H9 (cell line): Measurements from ENCODE around the gene AP2A2. TPM values are rescaled to one million over a fixed set of nuclear protein-coding genes. Genes with fewer than 3 reads are reported as not detected.

Source experiments
- DNase-seq: peaks from one replicate; pipeline ENCODE4 v3.0.0-alpha.2; 2017
- H2AFZ ChIP-seq: one replicate; pipeline ENCODE4 v1.6.1; 2013; ENCODE audit warnings: mild to moderate bottlenecking, low read length, control low read depth, moderate library complexity
- H2AK5ac ChIP-seq: 2 replicates; pipeline ENCODE4 v1.6.1; 2013; ENCODE audit warnings: low read length, control low read depth, mixed read lengths; ENCODE audit not compliant: insufficient read length
- H2BK120ac ChIP-seq: one replicate; pipeline ENCODE4 v1.6.1; 2013; ENCODE audit warnings: low read depth, mild to moderate bottlenecking, low read length, control low read depth, inconsistent platforms; ENCODE audit not compliant: poor library complexity, severe bottlenecking
- H2BK12ac ChIP-seq: 2 replicates; pipeline ENCODE4 v1.6.1; 2013; ENCODE audit warnings: low read length, control low read depth, mixed read lengths, low read depth; ENCODE audit not compliant: insufficient read length
- H2BK15ac ChIP-seq: 2 replicates; pipeline ENCODE4 v1.6.1; 2013; ENCODE audit warnings: low read depth, low read length, control low read depth
- H2BK20ac ChIP-seq: one replicate; pipeline ENCODE4 v1.6.1; 2013; ENCODE audit warnings: low read depth, mild to moderate bottlenecking, low read length, control low read depth, inconsistent platforms; ENCODE audit not compliant: poor library complexity, severe bottlenecking
- H2BK5ac ChIP-seq: 2 replicates; pipeline ENCODE4 v1.6.1; 2013; ENCODE audit warnings: low read length, control low read depth, mixed read lengths; ENCODE audit not compliant: insufficient read length
- H3K14ac ChIP-seq: 2 replicates; pipeline ENCODE4 v1.6.1; 2013; ENCODE audit warnings: low read length, control low read depth; ENCODE audit not compliant: insufficient read depth
- H3K18ac ChIP-seq: 2 replicates; pipeline ENCODE4 v1.6.1; 2013; ENCODE audit warnings: low read depth, mild to moderate bottlenecking, mixed read lengths, low read length, control low read depth; ENCODE audit not compliant: insufficient read length
- H3K23ac ChIP-seq: 2 replicates; pipeline ENCODE4 v1.6.1; 2013; ENCODE audit warnings: low read length, control low read depth, mixed read lengths, low read depth; ENCODE audit not compliant: insufficient read length
- H3K23me2 ChIP-seq: 2 replicates; pipeline ENCODE4 v1.6.1; 2013; ENCODE audit warnings: low read depth, mild to moderate bottlenecking, mixed read lengths, low read length, control low read depth; ENCODE audit not compliant: insufficient read length, poor library complexity, severe bottlenecking
- H3K27ac ChIP-seq: 2 replicates; pipeline ENCODE4 v1.5.1; 2013; ENCODE audit warnings: low read length, control low read depth, mixed read lengths, low read depth; ENCODE audit not compliant: insufficient read length
- H3K27me3 ChIP-seq: 2 replicates; pipeline ENCODE4 v1.6.1; 2013; ENCODE audit warnings: low read length, control low read depth, inconsistent platforms; ENCODE audit not compliant: insufficient read depth
- H3K4ac ChIP-seq: 2 replicates; pipeline ENCODE4 v1.6.1; 2013; ENCODE audit warnings: low read depth, mild to moderate bottlenecking, control low read depth, inconsistent platforms, low read length, moderate library complexity
- H3K4me1 ChIP-seq: 2 replicates; pipeline ENCODE4 v1.6.1; 2013; ENCODE audit warnings: low read length, control low read depth, inconsistent platforms; ENCODE audit not compliant: insufficient read depth
- H3K4me2 ChIP-seq: 2 replicates; pipeline ENCODE4 v1.6.1; 2013; ENCODE audit warnings: low read length, control low read depth, mixed read lengths; ENCODE audit not compliant: insufficient read length, insufficient read depth
- H3K56ac ChIP-seq: 2 replicates; pipeline ENCODE4 v1.6.1; 2013; ENCODE audit warnings: low read depth, mild to moderate bottlenecking, mixed read lengths, low read length, control low read depth; ENCODE audit not compliant: insufficient read length
- H3K79me1 ChIP-seq: 2 replicates; pipeline ENCODE4 v1.6.1; 2013; ENCODE audit warnings: low read depth, mild to moderate bottlenecking, moderate library complexity, low read length, control low read depth, inconsistent platforms; ENCODE audit not compliant: insufficient read depth, poor library complexity, severe bottlenecking
- H3K79me2 ChIP-seq: 2 replicates; pipeline ENCODE4 v1.6.1; 2013; ENCODE audit warnings: low read length, control low read depth, inconsistent platforms; ENCODE audit not compliant: insufficient read depth
- H3K9ac ChIP-seq: 2 replicates; pipeline ENCODE4 v1.6.1; 2013; ENCODE audit warnings: low read length, control low read depth, mixed read lengths; ENCODE audit not compliant: insufficient read length; ENCODE audit errors: extremely low read depth
- H3K9me3 ChIP-seq: one replicate; pipeline ENCODE4 v1.6.1; 2013; ENCODE audit warnings: low read depth, low read length, inconsistent platforms; ENCODE audit not compliant: control insufficient read depth
- H3T11ph ChIP-seq: one replicate; pipeline ENCODE4 v1.6.1; 2013; ENCODE audit warnings: mild to moderate bottlenecking, low read length, control low read depth, inconsistent platforms
- H4K20me1 ChIP-seq: one replicate; pipeline ENCODE4 v1.6.1; 2013; ENCODE audit not compliant: control insufficient read depth, insufficient read length, insufficient read depth
- H4K5ac ChIP-seq: 2 replicates; pipeline ENCODE4 v1.6.1; 2013; ENCODE audit warnings: low read depth, mild to moderate bottlenecking, mixed read lengths, low read length, control low read depth; ENCODE audit not compliant: insufficient read length
- H4K8ac ChIP-seq: replicated peaks from 2 replicates; pipeline ENCODE4 v1.6.1; 2013; ENCODE audit warnings: low read length, control low read depth, mixed read lengths, low read depth; ENCODE audit not compliant: insufficient read length
- H4K91ac ChIP-seq: 2 replicates; pipeline ENCODE4 v1.6.1; 2013; ENCODE audit warnings: low read depth, mild to moderate bottlenecking, moderate library complexity, mixed read lengths, low read length, control low read depth; ENCODE audit not compliant: insufficient read length
- H3K27ac Mint-ChIP-seq, 3 experiments: 2 replicates in 2 of 3; 3 replicates in 1 of 3; pipeline ENCODE4 v1.8.0; 2020 to 2021; ENCODE audit warnings: mixed read lengths in 3 of 3, mild to moderate bottlenecking in 1 of 3, moderate library complexity in 1 of 3
- H3K27me3 Mint-ChIP-seq: 2 replicates; pipeline ENCODE4 v1.8.0; 2021; ENCODE audit warnings: low read depth, mild to moderate bottlenecking, moderate library complexity, mixed read lengths
- H3K36me3 Mint-ChIP-seq, 3 experiments: 2 replicates in 2 of 3; 3 replicates in 1 of 3; pipeline ENCODE4 v1.8.0; 2020 to 2021; ENCODE audit warnings: low read depth in 3 of 3, mixed read lengths in 3 of 3; ENCODE audit not compliant: insufficient read depth in 1 of 3
- H3K4me1 Mint-ChIP-seq, 2 experiments: 2 replicates each; pipeline ENCODE4 v1.8.0; 2020; ENCODE audit warnings: mixed read lengths in 2 of 2
- H3K4me3 Mint-ChIP-seq, 2 experiments: 2 replicates in 1 of 2; 3 replicates in 1 of 2; pipeline ENCODE4 v1.8.0; 2020 to 2021; ENCODE audit warnings: mild to moderate bottlenecking in 2 of 2, mixed read lengths in 2 of 2, moderate library complexity in 1 of 2
- H3K9me3 Mint-ChIP-seq, 2 experiments: 2 replicates in 1 of 2; 3 replicates in 1 of 2; pipeline ENCODE4 v1.8.0; 2020; ENCODE audit warnings: mild to moderate bottlenecking in 2 of 2, mixed read lengths in 2 of 2, moderate library complexity in 1 of 2
- CTCF ChIP-seq: fragments of 200-600 bp; sonication (generic); conservative IDR thresholded peaks from 3 replicates; pipeline ENCODE4 v1.8.0; 2021; ENCODE audit warnings: antibody characterized with exemption, mild to moderate bottlenecking
- WGBS: extraction: QIAGEN DNeasy Blood & Tissue Kit; methylation state at CpG from one replicate; pipeline ENCODE4 v1.1.7; 2013; ENCODE audit warnings: missing lambda C conversion rate, low lambda C conversion rate, mixed read lengths; ENCODE audit not compliant: insufficient read length; ENCODE audit errors: extremely low coverage; 5-methylcytosine and 5-hydroxymethylcytosine counted together
- total RNA-seq: library from RNA; stranded (reverse); gene quantifications from 2 replicates; pipeline ENCODE4 v1.2.1, GENCODE V29; 2021

AP2A2 gene
- total RNA-seq, 1 experiment from 2014 or later, result 53.7 TPM

GRCh38 chr11:1031121-1031899 lies 105.6 kb downstream of the AP2A2 start:
- no peaks in the 10 kb centered on the region for H3K23me2 ChIP-seq
- TF ChIP-seq CTCF, result no peak
- no peaks in the 10 kb centered on the region for H4K20me1 ChIP-seq
- H3K27me3 Mint-ChIP-seq, result no peaks in the 10 kb centered on the region
- H3K4ac ChIP-seq, result no peak overlapping the region
- no peak overlapping the region for H3K14ac ChIP-seq
- H2BK15ac ChIP-seq, result no peak overlapping the region
- no peaks in the 10 kb centered on the region for H3K4me1 Mint-ChIP-seq
- H2BK12ac ChIP-seq, result no peak overlapping the region
- no peak overlapping the region for H3K27ac ChIP-seq
- H3K79me2 ChIP-seq, result no peaks in the 10 kb centered on the region
- H3K9ac ChIP-seq, result no peak overlapping the region
- H3T11ph ChIP-seq, result no peak overlapping the region
- no peak overlapping the region for H3K56ac ChIP-seq
- no peaks in the 10 kb centered on the region for H3K4me1 ChIP-seq
- H2BK5ac ChIP-seq, result no peak overlapping the region
- no peaks in the 10 kb centered on the region for H3K36me3 Mint-ChIP-seq
- no peaks in the 10 kb centered on the region for H3K79me1 ChIP-seq
- peaks cover 0 to 6% of the 10 kb centered on the region in 2 experiments; a peak in 2 of 5 replicates for H3K9me3 Mint-ChIP-seq
- no peak overlapping the region for H4K5ac ChIP-seq
- H2BK120ac ChIP-seq, result no peak overlapping the region
- H4K91ac ChIP-seq, result no peak overlapping the region
- peak overlapping the region in 2 of 3 experiments; percentile 44 to 84; a peak in 2 of 7 replicates for H3K27ac Mint-ChIP-seq
- no peak overlapping the region for H3K18ac ChIP-seq
- H2BK20ac ChIP-seq, result no peak overlapping the region
- H4K8ac ChIP-seq, result no peak overlapping the region
- H3K27me3 ChIP-seq, result no peaks in the 10 kb centered on the region
- no CpG with 5 or more reads among the region's 30 CpGs for WGBS
- no peak overlapping the region for H2AFZ ChIP-seq
- H3K4me2 ChIP-seq, result no peak overlapping the region
- H2AK5ac ChIP-seq, result no peak overlapping the region
- no peaks in the 10 kb centered on the region for H3K9me3 ChIP-seq
- H3K4me3 Mint-ChIP-seq, result no peak overlapping the region
- DNase-seq, result no peak
- H3K23ac ChIP-seq, result no peak overlapping the region
